Glomerular endothelial cell (primary cell): Measurements from ENCODE around the gene MECR. TPM values are rescaled to one million over a fixed set of nuclear protein-coding genes. Genes with fewer than 3 reads are reported as not detected.
A peak's percentile ranks its signal among the peaks of the same experiment; 100 is the strongest.

Experiments
- DNase-seq: peaks from one replicate; pipeline ENCODE4 v3.0.0-alpha.2; 2011; ENCODE audit warnings: low read depth, low spot score; ENCODE audit errors: extremely low read depth
- total RNA-seq: library from RNA; depleted of rRNA; stranded (reverse); fragments of >200 nt; gene quantifications from 2 replicates; pipeline ENCODE4 v1.2.3, GENCODE V29; 2015

The MECR gene
- total RNA-seq, 1 donor from 2014 or later = 25.1 TPM

DNA sequence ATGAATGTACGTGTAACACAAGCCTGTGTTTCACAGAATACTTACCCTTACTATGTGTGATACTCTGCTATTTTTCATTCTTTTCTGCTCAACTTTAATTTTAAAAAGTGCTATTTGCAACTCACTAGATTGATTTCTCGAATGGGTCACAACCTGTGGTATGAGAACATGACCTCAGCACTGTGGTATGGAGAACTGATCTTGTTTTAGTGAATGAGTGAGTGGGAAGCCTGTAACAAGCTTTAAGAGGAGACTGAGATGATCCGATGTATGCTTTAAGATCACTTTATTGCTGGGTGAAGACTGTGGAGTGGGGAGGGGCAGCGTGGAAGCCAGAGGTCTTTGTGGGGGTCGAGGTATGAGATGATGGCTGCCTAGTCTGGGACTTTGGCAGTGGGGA lies 21.6 kb downstream of the MECR start:
- DNase-seq = no peak

GRCh38 chr1:29208442-29208841 lies 22.3 kb downstream of the MECR start:
- no peak for DNase-seq

DNA sequence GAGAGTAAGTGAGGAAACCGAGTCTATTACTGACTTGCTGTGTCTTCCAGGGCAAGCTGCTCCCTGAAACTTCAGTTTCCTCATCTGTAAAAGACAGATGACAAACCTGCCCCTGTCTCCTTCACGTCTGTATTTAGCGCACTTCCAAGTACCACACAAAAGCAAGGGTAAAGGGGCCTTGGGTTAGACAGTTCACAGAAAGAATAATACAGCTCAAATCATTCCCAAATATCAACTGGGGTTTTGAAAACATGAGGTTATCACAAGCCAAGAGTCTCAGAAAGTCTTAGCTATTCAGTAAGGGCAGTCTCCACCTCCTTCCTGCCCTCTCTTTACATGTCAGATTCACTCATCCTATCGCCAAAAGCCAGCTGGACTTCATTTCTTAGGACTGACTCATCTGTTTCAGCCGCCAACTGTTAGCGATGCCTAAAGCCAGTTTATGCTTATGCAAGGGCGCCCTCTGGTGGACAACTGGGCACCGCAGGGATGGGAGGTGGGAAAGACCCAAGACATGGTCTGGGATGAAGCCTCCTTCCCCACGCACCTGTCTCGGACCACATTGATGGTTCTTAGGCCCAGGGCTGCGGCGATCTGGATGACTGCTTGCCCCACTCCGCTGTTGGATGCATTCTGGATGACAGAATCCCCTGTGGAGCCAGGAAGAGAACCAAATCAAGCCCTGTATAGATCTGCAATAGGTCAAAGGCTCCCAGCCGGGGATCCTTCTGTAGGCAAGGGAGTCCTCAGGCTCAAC lies 28.0 kb downstream of the MECR start:
- peak; percentile 96 for DNase-seq

DNA sequence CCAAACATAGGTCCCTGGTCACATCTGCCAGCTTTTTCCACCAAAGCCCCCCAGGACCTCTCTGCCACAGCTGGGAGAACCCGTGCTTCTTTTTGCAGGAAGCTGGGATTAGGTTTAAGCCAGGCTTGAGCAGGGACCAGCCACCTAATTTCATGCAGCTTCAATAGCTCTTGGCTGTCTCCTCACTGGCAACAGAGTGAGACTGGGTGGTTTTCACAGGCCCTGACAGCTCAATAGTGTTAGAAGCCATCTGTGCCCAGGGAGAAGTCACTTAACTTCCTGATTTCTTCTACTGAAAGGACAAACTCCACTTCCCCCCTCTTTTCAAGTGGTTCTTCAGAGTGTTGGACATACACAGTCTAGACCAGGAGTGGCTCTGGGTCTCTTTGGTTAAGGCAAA lies 28.7 kb downstream of the MECR start:
- DNase-seq = no peak

DNA sequence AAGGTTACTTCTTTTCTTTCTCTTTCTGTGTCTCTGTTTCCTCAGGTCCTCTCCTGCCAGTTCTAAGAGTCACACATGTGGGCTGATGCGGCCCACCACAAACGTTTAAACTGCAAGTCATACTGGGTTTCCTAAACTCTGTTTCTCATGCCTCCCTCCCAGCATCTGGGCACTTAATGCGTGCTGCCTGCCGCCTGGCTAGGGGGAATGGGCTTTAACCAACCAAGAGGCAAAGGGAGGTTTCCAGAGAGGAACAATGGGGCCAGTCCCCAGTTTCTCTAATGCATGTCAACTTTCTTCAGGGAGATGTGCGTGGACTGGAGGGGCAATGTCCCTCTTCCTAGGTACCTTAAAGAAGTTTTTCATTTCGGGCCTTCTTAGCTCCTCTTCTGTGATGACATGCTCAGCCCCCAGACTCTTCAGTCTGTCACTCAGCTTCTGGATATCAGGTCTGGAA lies 29.1 kb downstream of the MECR start:
- DNase-seq = no peak

GRCh38 chr1:29200906-29201594 lies 29.7 kb downstream of the MECR start:
- no peak for DNase-seq

GRCh38 chr1:29197993-29198392 lies 32.7 kb downstream of the MECR start:
- DNase-seq = no peak

DNA sequence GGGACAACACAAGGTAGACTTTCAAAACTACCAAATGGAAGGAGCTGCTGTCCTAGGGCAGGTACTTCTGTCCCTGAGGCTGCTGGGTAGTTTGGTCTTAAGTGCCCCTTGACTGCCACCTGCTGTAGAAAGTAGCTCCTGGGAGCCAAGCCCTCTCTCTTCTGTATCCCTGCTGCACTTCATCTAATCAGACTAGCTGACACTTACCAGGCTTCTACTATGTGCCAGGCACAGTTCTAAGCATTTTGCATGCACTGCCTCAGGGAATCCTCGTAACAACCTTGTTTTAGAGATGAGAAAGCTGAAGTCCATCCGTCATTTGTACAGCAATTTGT lies 33.2 kb downstream of the MECR start:
- DNase-seq = no peak

- DNase-seq = no peak
Measured at GRCh38 chr1:29196863-29197589, 33.7 kb downstream of the MECR start.

GRCh38 chr1:29195881-29196291 lies 34.8 kb downstream of the MECR start:
- DNase-seq = no peak

- DNase-seq = no peak
Measured at GRCh38 chr1:29193879-29194455, 36.8 kb downstream of the MECR start.

GRCh38 chr1:29190718-29191117 lies 40.0 kb downstream of the MECR start:
- DNase-seq = no peak

- DNase-seq = no peak
Measured at GRCh38 chr1:29186707-29187106, 44.0 kb downstream of the MECR start.

- no peak for DNase-seq
Measured at GRCh38 chr1:29186252-29186651, 44.5 kb downstream of the MECR start.

- DNase-seq = no peak
Measured at GRCh38 chr1:29183287-29183686, 47.4 kb downstream of the MECR start.

GRCh38 chr1:29181413-29182225 lies 49.1 kb downstream of the MECR start, which contains the start of gene SRSF4:
Gene SRSF4, minus strand, starts transcription at chr1:29181900. Its CDS starts 148 bp downstream, at chr1:29181752.
- DNase-seq = peak; percentile 80

DNA sequence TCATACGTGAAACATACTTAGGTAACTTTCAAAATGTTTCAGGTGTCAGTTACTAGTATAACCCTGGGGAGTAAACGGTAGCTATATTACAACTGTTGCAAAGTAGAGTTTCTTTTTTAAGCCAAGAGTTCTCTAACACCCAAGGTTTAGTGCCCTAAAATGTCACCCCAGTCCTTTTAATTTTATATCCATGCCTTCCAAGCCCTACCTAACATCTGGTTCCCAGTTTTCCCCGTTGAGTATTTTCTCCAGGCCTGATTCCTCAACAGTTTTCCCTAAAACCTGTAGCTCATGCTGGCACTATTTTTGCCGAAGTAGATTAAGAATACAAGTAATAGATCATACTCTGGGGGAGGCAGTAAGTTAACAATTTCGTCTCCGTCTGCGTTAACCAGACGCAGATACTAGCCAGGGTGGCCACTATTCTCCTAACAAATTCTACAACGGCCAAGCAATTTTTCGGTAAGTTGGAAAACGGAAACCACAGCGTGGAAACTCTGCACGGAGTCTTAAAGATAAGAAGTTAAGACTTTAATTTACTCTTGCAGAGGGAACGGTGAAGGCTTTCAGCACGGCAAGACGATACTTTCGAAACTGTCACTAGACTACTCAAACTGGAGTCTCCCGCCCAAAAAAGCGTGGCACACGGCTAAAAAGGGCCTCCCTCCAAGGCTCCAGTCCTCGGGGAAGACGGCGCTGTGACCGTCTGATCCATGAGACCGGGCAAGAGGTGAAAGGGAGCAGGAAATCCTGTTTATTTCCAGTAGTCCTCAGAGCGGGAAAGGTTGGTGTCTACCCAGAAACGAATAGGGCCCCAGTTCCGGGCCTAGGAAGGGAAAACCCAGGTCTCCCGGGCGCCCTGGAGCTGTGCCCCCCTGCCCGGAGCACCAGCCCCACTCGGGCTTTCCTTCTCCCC lies 50.0 kb downstream of the MECR start:
- DNase-seq = no peak

- DNase-seq = no peak
Measured at GRCh38 chr1:29179641-29180184, 51.0 kb downstream of the MECR start.
